HEK293T (cell line): ENCODE measurements around the gene IER3.

Experiments
- ARNT ChIP-seq: fragments of 450-650 bp; IDR thresholded peaks from 2 replicates; pipeline ENCODE4 v1.6.1; 2017; ENCODE audit warnings: mild to moderate bottlenecking
- BHLHE40 ChIP-seq: fragments of 450-650 bp; IDR thresholded peaks from 2 replicates; pipeline ENCODE4 v1.6.1; 2016; ENCODE audit warnings: mild to moderate bottlenecking, moderate library complexity, borderline replicate concordance
- FOXA1 ChIP-seq: fragments of 450-650 bp; IDR thresholded peaks from 2 replicates; pipeline ENCODE4 v1.6.1; 2016; ENCODE audit warnings: mild to moderate bottlenecking
- FOXK2 ChIP-seq: fragments of 450-650 bp; IDR thresholded peaks from 2 replicates; pipeline ENCODE4 v1.6.1; 2016; ENCODE audit warnings: mild to moderate bottlenecking
- FOXM1 ChIP-seq: fragments of 450-650 bp; IDR thresholded peaks from 2 replicates; pipeline ENCODE4 v1.6.1; 2017; ENCODE audit warnings: mild to moderate bottlenecking, borderline replicate concordance
- L3MBTL2 ChIP-seq: fragments of 450-650 bp; conservative IDR thresholded peaks from 2 replicates; pipeline ENCODE4 v1.6.1; 2016; ENCODE audit warnings: mild to moderate bottlenecking
- NFRKB ChIP-seq: fragments of 450-650 bp; IDR thresholded peaks from 2 replicates; pipeline ENCODE4 v1.6.1; 2016; ENCODE audit warnings: mild to moderate bottlenecking, moderate library complexity
- SP1 ChIP-seq: fragments of 450-650 bp; IDR thresholded peaks from 2 replicates; pipeline ENCODE4 v1.6.1; 2017
- SUZ12 ChIP-seq: fragments of 450-650 bp; IDR thresholded peaks from 2 replicates; pipeline ENCODE4 v1.6.1; 2016; ENCODE audit warnings: mild to moderate bottlenecking
- TARDBP ChIP-seq: fragments of 450-650 bp; IDR thresholded peaks from 2 replicates; pipeline ENCODE4 v1.6.1; 2016
- ZNF384 ChIP-seq: fragments of 450-650 bp; IDR thresholded peaks from 2 replicates; pipeline ENCODE4 v1.6.1; 2016

DNA sequence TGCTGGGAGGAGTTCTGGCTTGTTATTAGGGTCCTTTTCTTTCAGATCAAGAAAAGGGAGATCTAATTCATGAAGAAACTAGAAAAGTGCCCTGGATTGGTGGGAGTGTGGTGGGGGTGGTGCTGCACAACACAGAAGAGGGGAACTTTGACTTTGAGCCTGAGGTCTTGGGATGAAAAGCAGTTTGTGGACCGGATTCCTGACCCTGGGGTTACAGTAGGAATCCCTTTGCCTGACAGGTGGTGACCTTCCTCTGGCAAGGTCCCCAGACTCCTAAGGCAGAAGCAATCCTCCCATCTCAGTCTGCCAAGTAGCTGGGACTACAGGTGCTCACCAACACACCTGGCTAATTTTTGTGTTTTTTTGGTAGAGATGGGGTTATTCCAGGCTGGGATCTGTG lies 45.3 kb upstream of the IER3 start:
- TF ChIP-seq FOXM1 (no peak), SUZ12 (no peak), FOXA1 (no peak), TARDBP (no peak), BHLHE40 (no peak), ARNT (no peak), NFRKB (no peak), ZNF384 (no peak), FOXK2 (no peak), SP1 (no peak), L3MBTL2 (no peak)
